ENCODE measurements around the gene KLHL29.
A peak's percentile ranks its signal among the peaks of the same experiment; 100 is the strongest.
"Not testable (repeated sequence)": the region's sequence is repeated elsewhere in the genome, so short reads cannot be mapped to it uniquely, and the experiment has no call there.

KLHL29 gene

GRCh38 chr2:23384551-23385343, at the start of gene KLHL29:
Gene KLHL29 (plus strand): TSS chr2:23385179. CDS start chr2:23562197, 177,018 bp downstream.
- peak; percentile 44 for DNase-seq (ENCODE audit: low read depth)

- DNase-seq (ENCODE audit: low read depth): no peak
These were observed 49.4 kb upstream of the KLHL29 start for GRCh38 chr2:23335550-23335949.

- DNase-seq (ENCODE audit: low read depth): no peak
These were observed 42.9 kb upstream of the KLHL29 start for GRCh38 chr2:23342075-23342474.

GRCh38 chr2:23346029-23346428, 39.0 kb upstream of the KLHL29 start:
- DNase-seq (ENCODE audit: low read depth): no peak

GRCh38 chr2:23346781-23347180, 38.2 kb upstream of the KLHL29 start:
- no peak for DNase-seq (ENCODE audit: low read depth)

- DNase-seq (ENCODE audit: low read depth): no peak
These were observed 37.4 kb upstream of the KLHL29 start for GRCh38 chr2:23347471-23348092.

GRCh38 chr2:23348093-23348481, 36.9 kb upstream of the KLHL29 start:
- not testable (repeated sequence) for DNase-seq (ENCODE audit: low read depth)

GRCh38 chr2:23349508-23349907, 35.5 kb upstream of the KLHL29 start:
- DNase-seq (ENCODE audit: low read depth): no peak

- DNase-seq (ENCODE audit: low read depth): no peak
These were observed 34.8 kb upstream of the KLHL29 start for GRCh38 chr2:23350041-23350791.

GRCh38 chr2:23350792-23351355, 34.1 kb upstream of the KLHL29 start:
- no peak for DNase-seq (ENCODE audit: low read depth)

GRCh38 chr2:23351388-23352141, 33.4 kb upstream of the KLHL29 start:
- peak; percentile 10 for DNase-seq (ENCODE audit: low read depth)

GRCh38 chr2:23354554-23354953, 30.4 kb upstream of the KLHL29 start:
- DNase-seq (ENCODE audit: low read depth): no peak

- DNase-seq (ENCODE audit: low read depth): no peak
These were observed 30.0 kb upstream of the KLHL29 start for GRCh38 chr2:23355001-23355400.

GRCh38 chr2:23356711-23357110, 28.3 kb upstream of the KLHL29 start:
- no peak for DNase-seq (ENCODE audit: low read depth)

GRCh38 chr2:23359631-23360567, 25.1 kb upstream of the KLHL29 start:
- DNase-seq (ENCODE audit: low read depth): no peak

GRCh38 chr2:23360571-23361125, 24.3 kb upstream of the KLHL29 start:
- DNase-seq (ENCODE audit: low read depth): no peak

- no peak for DNase-seq (ENCODE audit: low read depth)
These were observed 23.8 kb upstream of the KLHL29 start for GRCh38 chr2:23361152-23361551.

GRCh38 chr2:23363268-23363667, 21.7 kb upstream of the KLHL29 start:
- no peak for DNase-seq (ENCODE audit: low read depth)

- DNase-seq (ENCODE audit: low read depth): no peak
These were observed 21.1 kb upstream of the KLHL29 start for GRCh38 chr2:23363831-23364230.

GRCh38 chr2:23366720-23367119, 18.3 kb upstream of the KLHL29 start:
- no peak for DNase-seq (ENCODE audit: low read depth)
